Testis (tissue), 3 donors: Measurements from ENCODE around the gene EML4. TPM values are rescaled to one million over a fixed set of nuclear protein-coding genes. Genes with fewer than 3 reads are reported as not detected.
"Not testable (repeated sequence)": the region's sequence is repeated elsewhere in the genome, so short reads cannot be mapped to it uniquely, and the experiment has no call there.

Experiments
- DNase-seq: peaks from one replicate; pipeline ENCODE4 v3.0.0-alpha.2; 2019
- H3K27ac ChIP-seq, 2 donors: fragments of 200-600 bp; sonication (generic); one replicate each; pipeline ENCODE4 v1.5.1; 2019
- H3K27me3 ChIP-seq: fragments of 200-600 bp; sonication (generic); one replicate; pipeline ENCODE4 v1.5.1; 2019
- H3K36me3 ChIP-seq: fragments of 200-600 bp; sonication (generic); one replicate; pipeline ENCODE4 v1.5.1; 2017; ENCODE audit warnings: low read depth; ENCODE audit errors: missing control alignments
- H3K4me1 ChIP-seq: fragments of 200-600 bp; sonication (generic); one replicate; pipeline ENCODE4 v1.5.1; 2019
- H3K4me3 ChIP-seq, 2 donors: fragments of 200-600 bp; sonication (generic); one replicate each; pipeline ENCODE4 v1.5.1; 2017 to 2019
- H3K9me3 ChIP-seq: fragments of 200-600 bp; sonication (generic); one replicate; pipeline ENCODE4 v1.5.1; 2017
- POLR2A ChIP-seq: fragments of 450-650 bp; IDR thresholded peaks from one replicate; pipeline ENCODE4 v1.6.1; 2017; ENCODE audit warnings: antibody characterized with exemption, mild to moderate bottlenecking, moderate library complexity
- WGBS, 2 donors: methylation state at CpG; one replicate each; pipeline ENCODE4 v1.1.5; 2018; 5-methylcytosine and 5-hydroxymethylcytosine counted together
- intact Hi-C: fragments of 100-400 bp; cut with DNase I; formaldehyde crosslinking; loops from one replicate; pipeline ENCODE4 v1.15.1; 2023; ENCODE audit warnings: low total_unique reads
- polyA plus RNA-seq: library from polyadenylated mRNA; stranded (reverse); fragments of 350-450 nt; fragmentation: Illumina TruSeq; extraction: RNeasy Lipid Tissue Mini Kit (QIAGEN cat#74804); gene quantifications from one replicate; pipeline ENCODE4 v1.2.3, GENCODE V29; 2014; ENCODE audit warnings: low read depth, low replicate concordance; ENCODE audit not compliant: insufficient read depth
- total RNA-seq, 2 donors: library from RNA; depleted of rRNA; stranded (reverse); fragments of >200 nt; gene quantifications; one replicate each; pipeline ENCODE4 v1.2.3, GENCODE V29; 2016
- TF ChIP-seq, protein P1 (sequence below), 3 experiments: fragments of 450-650 bp in 2 of 3; fragments of 200-600 bp in 1 of 3; sonication (generic) in 1 of 3; IDR thresholded peaks; one replicate each; pipeline ENCODE4 v1.5.1; 2016 to 2019; ENCODE audit warnings: antibody characterized with exemption in 3 of 3, mild to moderate bottlenecking in 2 of 3, moderate library complexity in 1 of 3

Gene EML4
- total and polyA plus RNA-seq, 3 donors from 2014 or later = 49.0 to 71.0 (median 67.1) TPM

GRCh38 chr2:42342061-42342794, 173.1 kb downstream of the EML4 start:
- intact Hi-C loops = no loop called here
- TF ChIP-seq, protein P1, sequence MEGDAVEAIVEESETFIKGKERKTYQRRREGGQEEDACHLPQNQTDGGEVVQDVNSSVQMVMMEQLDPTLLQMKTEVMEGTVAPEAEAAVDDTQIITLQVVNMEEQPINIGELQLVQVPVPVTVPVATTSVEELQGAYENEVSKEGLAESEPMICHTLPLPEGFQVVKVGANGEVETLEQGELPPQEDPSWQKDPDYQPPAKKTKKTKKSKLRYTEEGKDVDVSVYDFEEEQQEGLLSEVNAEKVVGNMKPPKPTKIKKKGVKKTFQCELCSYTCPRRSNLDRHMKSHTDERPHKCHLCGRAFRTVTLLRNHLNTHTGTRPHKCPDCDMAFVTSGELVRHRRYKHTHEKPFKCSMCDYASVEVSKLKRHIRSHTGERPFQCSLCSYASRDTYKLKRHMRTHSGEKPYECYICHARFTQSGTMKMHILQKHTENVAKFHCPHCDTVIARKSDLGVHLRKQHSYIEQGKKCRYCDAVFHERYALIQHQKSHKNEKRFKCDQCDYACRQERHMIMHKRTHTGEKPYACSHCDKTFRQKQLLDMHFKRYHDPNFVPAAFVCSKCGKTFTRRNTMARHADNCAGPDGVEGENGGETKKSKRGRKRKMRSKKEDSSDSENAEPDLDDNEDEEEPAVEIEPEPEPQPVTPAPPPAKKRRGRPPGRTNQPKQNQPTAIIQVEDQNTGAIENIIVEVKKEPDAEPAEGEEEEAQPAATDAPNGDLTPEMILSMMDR (IDR thresholded peaks at IDR 0.05) = no peak
- no peak for TF ChIP-seq POLR2A
- Histone ChIP-seq H3K4me1 (peaks cover 25% of the 10 kb centered on the region), H3K4me3 (no peak overlapping the region), H3K9me3 (no peaks in the 10 kb centered on the region), H3K27me3 (no peaks in the 10 kb centered on the region), H3K36me3 (no peaks in the 10 kb centered on the region), H3K27ac (peak overlapping the region in 1 of 2 donors; percentile 68)
- 62 to 67% methylated on average over 8 of the region's 8 CpGs for WGBS, 2 donors
- DNase-seq = peak; percentile 57

DNA sequence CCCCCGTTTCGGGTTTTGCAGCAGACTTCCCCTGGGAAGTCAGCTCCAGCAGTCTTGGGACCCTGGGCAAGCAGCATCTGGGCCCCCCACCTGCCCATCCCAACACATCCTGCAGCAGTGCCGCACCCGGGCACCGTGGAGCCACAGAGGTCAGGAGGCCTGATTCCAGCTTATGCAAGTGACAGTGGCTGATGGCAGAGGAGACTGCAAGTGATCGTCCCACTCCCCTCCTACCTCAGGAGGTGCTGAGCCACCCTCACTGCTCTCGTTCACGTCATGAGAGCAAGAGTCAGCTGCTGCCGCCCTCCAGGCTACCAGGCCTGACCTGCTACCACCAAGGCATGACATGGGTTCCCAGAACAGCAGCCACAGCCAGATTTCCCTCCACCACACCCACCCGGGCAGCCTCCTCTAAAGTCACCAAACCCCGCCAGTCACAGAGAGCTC, 173.7 kb downstream of the EML4 start:
- no peak for TF ChIP-seq POLR2A
- TF ChIP-seq, protein P1 (IDR thresholded peaks at IDR 0.05) = no peak
- WGBS, 2 donors = 83 to 85% methylated on average over 4 to 11 of the region's 11 CpGs
- Histone ChIP-seq H3K27me3 (no peaks in the 10 kb centered on the region), H3K4me3 (no peak overlapping the region), H3K9me3 (no peaks in the 10 kb centered on the region), H3K27ac (peak overlapping the region in 1 of 2 donors; percentile 18), H3K36me3 (no peaks in the 10 kb centered on the region), H3K4me1 (peaks cover 25% of the 10 kb centered on the region)
- intact Hi-C loops = no loop called here
- DNase-seq = no peak

- Histone ChIP-seq H3K36me3 (no peaks in the 10 kb centered on the region), H3K9me3 (no peaks in the 10 kb centered on the region), H3K27ac (no peak overlapping the region), H3K27me3 (no peaks in the 10 kb centered on the region), H3K4me1 (peaks cover 22% of the 10 kb centered on the region), H3K4me3 (no peak overlapping the region)
- no peak for DNase-seq
- intact Hi-C loops = no loop called here
- TF ChIP-seq, protein P1 (IDR thresholded peaks at IDR 0.05) = no peak
- TF ChIP-seq POLR2A = no peak
- WGBS, 2 donors = 77 to 84% methylated on average over 3 to 4 of the region's 4 CpGs
Observed at GRCh38 chr2:42345986-42346385, 176.8 kb downstream of the EML4 start.

GRCh38 chr2:42346856-42347255, 177.7 kb downstream of the EML4 start:
- H3K36me3 ChIP-seq, H3K4me3 ChIP-seq, intact Hi-C loops, DNase-seq, H3K27ac ChIP-seq, H3K27me3 ChIP-seq, H3K9me3 ChIP-seq: not testable (repeated sequence)
- 72 to 74% methylated on average over 6 of the region's 6 CpGs for WGBS, 2 donors
- H3K4me1 ChIP-seq = peaks cover 17% of the 10 kb centered on the region

DNA sequence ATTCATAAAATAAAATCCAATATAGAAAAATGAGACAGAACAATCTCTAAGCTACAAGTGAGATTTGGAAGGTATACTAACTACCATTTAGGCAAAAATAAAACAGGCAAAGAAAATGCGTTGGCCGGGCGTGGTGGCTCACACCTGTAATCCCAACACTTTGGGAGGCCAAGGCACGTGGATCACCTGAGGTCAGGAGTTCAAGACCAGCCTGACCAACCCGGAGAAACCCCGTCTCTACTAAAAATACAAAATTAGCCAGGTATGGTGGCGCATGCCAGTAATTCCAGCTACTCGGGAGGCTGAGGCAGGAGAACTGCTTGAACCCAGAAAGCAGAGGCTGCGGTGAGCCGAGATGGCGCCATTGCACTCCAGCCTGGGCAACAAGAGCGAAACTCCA, 178.4 kb downstream of the EML4 start:
- H3K9me3 ChIP-seq, H3K4me3 ChIP-seq, H3K36me3 ChIP-seq, DNase-seq, H3K27ac ChIP-seq, H3K27me3 ChIP-seq, H3K4me1 ChIP-seq, intact Hi-C loops: not testable (repeated sequence)
- 95 to 97% methylated on average over 12 of the region's 12 CpGs for WGBS, 2 donors
